Measurements from ENCODE around the gene LOXHD1. TPM values are rescaled to one million over a fixed set of nuclear protein-coding genes. Genes with fewer than 3 reads are reported as not detected.

The LOXHD1 gene
- total and polyA plus RNA-seq, 5 donors, result 0.15 to 0.54 (median 0.31) TPM

DNA sequence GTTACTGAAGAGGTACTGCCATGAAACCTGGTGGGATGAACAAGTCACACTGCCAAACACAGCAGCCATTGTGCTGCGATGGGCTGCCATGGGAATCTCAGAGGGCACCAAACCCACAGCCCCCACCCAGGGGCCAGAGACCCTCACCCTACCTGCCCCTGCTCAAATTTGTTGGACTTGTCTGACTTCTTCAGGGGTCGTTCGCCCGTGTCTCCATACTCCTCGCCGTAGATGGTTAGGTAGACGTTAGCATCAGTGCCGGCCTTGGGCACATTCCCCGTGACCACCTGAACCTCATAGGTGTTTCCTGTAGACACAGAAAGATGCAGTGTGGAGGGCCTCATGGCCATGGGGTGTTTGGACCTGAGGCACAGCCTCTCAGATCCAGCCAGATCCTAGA lies 97.7 kb downstream of the LOXHD1 start:
- Histone ChIP-seq H3K27me3 (ENCODE audit: control insufficient read depth, insufficient read depth) (no peaks in the 10 kb centered on the region), H3K9me3 (ENCODE audit: control insufficient read depth, low read length) (no peaks in the 10 kb centered on the region), H3K27ac (ENCODE audit: low read length) (no peak overlapping the region), H3K4me1 (ENCODE audit: control insufficient read depth, insufficient read depth, low read length) (no peaks in the 10 kb centered on the region), H3K4me3 (ENCODE audit: low read length) (no peak overlapping the region)
- intact Hi-C loops (cut with DNase I), result loop anchor here in 2 of 4 donors (5.0 to 10.0 kb wide), 2 partner anchors 96 to 98 kb away; partner anchors contain the start of gene LOXHD1 (in 2 of the 2)
- ATAC-seq (no peak), DNase-seq (no peak)
- WGBS, result 96% methylated on average over 9 of the region's 9 CpGs

DNA sequence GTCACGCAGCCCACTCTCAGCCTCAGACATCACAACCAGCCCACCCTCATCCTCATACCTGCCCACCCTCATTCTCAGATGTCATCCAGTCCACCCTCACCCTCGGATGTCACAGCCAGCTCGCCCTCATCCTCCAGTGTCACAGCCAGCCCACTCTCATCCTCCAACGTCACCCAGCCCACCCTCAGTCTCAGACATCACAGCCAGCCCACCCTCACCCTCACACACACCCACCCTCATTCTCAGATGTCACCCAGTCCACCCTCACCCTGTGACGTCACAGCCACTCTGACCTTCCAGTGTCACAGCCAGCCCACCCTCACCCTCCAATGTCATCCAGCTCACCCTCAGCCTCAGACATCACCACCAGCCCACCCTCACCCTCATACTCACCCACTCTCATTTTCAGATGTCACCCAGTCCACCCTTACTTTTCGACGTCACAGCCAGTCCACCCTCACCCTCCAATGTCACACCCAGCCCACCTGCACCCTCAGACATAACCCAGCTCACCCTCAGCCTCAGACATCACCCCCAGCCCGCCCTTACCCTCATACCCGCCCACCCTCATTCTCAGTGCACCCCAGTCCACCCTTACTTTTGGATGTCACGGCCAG lies 100.3 kb downstream of the LOXHD1 start:
- ATAC-seq, result no peak
- no peaks in the 10 kb centered on the region for H3K4me1 ChIP-seq (ENCODE audit: control insufficient read depth, insufficient read depth, low read length)
- H3K4me3 ChIP-seq (ENCODE audit: low read length), result no peak overlapping the region
- WGBS, result 91% methylated on average over 10 of the region's 10 CpGs
- intact Hi-C loops (cut with DNase I), result loop anchor here in 3 of 4 donors (2.0 to 10.0 kb wide), 3 partner anchors 98 to 102 kb away; partner anchors contain the start of gene LOXHD1 (in 2 of the 3)
- no peak overlapping the region for H3K27ac ChIP-seq (ENCODE audit: low read length)
- H3K9me3 ChIP-seq (ENCODE audit: control insufficient read depth, low read length), result no peaks in the 10 kb centered on the region
- no peak for DNase-seq
- no peaks in the 10 kb centered on the region for H3K27me3 ChIP-seq (ENCODE audit: control insufficient read depth, insufficient read depth)

GRCh38 chr18:46555724-46556123 lies 101.3 kb downstream of the LOXHD1 start:
- H3K9me3 ChIP-seq (ENCODE audit: control insufficient read depth, low read length), result no peaks in the 10 kb centered on the region
- H3K27me3 ChIP-seq (ENCODE audit: control insufficient read depth, insufficient read depth), result no peaks in the 10 kb centered on the region
- peak; percentile 61 to 76 for ATAC-seq
- intact Hi-C loops (cut with DNase I), result loop anchor here in 3 of 4 donors (2.0 to 10.0 kb wide), 3 partner anchors 99 to 103 kb away; partner anchors contain the start of gene LOXHD1 (in 2 of the 3)
- no peak overlapping the region for H3K27ac ChIP-seq (ENCODE audit: low read length)
- peak in 1 of 3 donors; percentile 65 for DNase-seq
- no peak overlapping the region for H3K4me3 ChIP-seq (ENCODE audit: low read length)
- 62% methylated on average over 4 of the region's 4 CpGs for WGBS
- H3K4me1 ChIP-seq (ENCODE audit: control insufficient read depth, insufficient read depth, low read length), result no peaks in the 10 kb centered on the region

- ATAC-seq (no peak), DNase-seq (no peak)
- H3K4me1 ChIP-seq (ENCODE audit: control insufficient read depth, insufficient read depth, low read length), result no peaks in the 10 kb centered on the region
- no peak overlapping the region for H3K27ac ChIP-seq (ENCODE audit: low read length)
- intact Hi-C loops (cut with DNase I), result loop anchor here in 2 of 4 donors (5.0 to 10.0 kb wide), 2 partner anchors 100 to 102 kb away; partner anchors contain the start of gene LOXHD1 (in 2 of the 2)
- 64% methylated on average over 2 of the region's 2 CpGs for whole genome bisulfite sequencing
- H3K27me3 ChIP-seq (ENCODE audit: control insufficient read depth, insufficient read depth), result no peaks in the 10 kb centered on the region
- no peaks in the 10 kb centered on the region for H3K9me3 ChIP-seq (ENCODE audit: control insufficient read depth, low read length)
- no peak overlapping the region for H3K4me3 ChIP-seq (ENCODE audit: low read length)
These were observed 101.8 kb downstream of the LOXHD1 start for GRCh38 chr18:46555213-46555612.

GRCh38 chr18:46554406-46555080 lies 102.5 kb downstream of the LOXHD1 start:
- no peaks in the 10 kb centered on the region for H3K4me1 ChIP-seq (ENCODE audit: control insufficient read depth, insufficient read depth, low read length)
- DNase-seq, result no peak
- no peak overlapping the region for H3K4me3 ChIP-seq (ENCODE audit: low read length)
- intact Hi-C loops (cut with DNase I), result loop anchor here in 2 of 4 donors (5.0 to 10.0 kb wide), 2 partner anchors 100 to 103 kb away; partner anchors contain the start of gene LOXHD1 (in 2 of the 2)
- no peaks in the 10 kb centered on the region for H3K27me3 ChIP-seq (ENCODE audit: control insufficient read depth, insufficient read depth)
- no peak for ATAC-seq
- 92% methylated on average over 2 of the region's 2 CpGs for WGBS
- H3K9me3 ChIP-seq (ENCODE audit: control insufficient read depth, low read length), result no peaks in the 10 kb centered on the region
- no peak overlapping the region for H3K27ac ChIP-seq (ENCODE audit: low read length)

- DNase-seq (no peak), ATAC-seq (no peak)
- intact Hi-C loops (cut with DNase I), result loop anchor here in 1 of 4 donors (10.0 kb wide), 1 partner anchor 104 kb away; the partner anchor contains the start of gene LOXHD1
- no peaks in the 10 kb centered on the region for H3K4me1 ChIP-seq (ENCODE audit: control insufficient read depth, insufficient read depth, low read length)
- no peaks in the 10 kb centered on the region for H3K27me3 ChIP-seq (ENCODE audit: control insufficient read depth, insufficient read depth)
- 90% methylated on average over 2 of the region's 2 CpGs for WGBS
- H3K27ac ChIP-seq (ENCODE audit: low read length), result no peak overlapping the region
- H3K4me3 ChIP-seq (ENCODE audit: low read length), result no peak overlapping the region
- no peaks in the 10 kb centered on the region for H3K9me3 ChIP-seq (ENCODE audit: control insufficient read depth, low read length)
These were observed 106.4 kb downstream of the LOXHD1 start for GRCh38 chr18:46550609-46551008.

- H3K27ac ChIP-seq (ENCODE audit: low read length), result no peak overlapping the region
- ATAC-seq (no peak), DNase-seq (no peak)
- no peak overlapping the region for H3K4me3 ChIP-seq (ENCODE audit: low read length)
- H3K9me3 ChIP-seq (ENCODE audit: control insufficient read depth, low read length), result no peaks in the 10 kb centered on the region
- H3K4me1 ChIP-seq (ENCODE audit: control insufficient read depth, insufficient read depth, low read length), result no peaks in the 10 kb centered on the region
- intact Hi-C loops (cut with DNase I), result no loop called here
- H3K27me3 ChIP-seq (ENCODE audit: control insufficient read depth, insufficient read depth), result no peaks in the 10 kb centered on the region
- 31% methylated on average over 1 of the region's 1 CpG for WGBS
These were observed 109.5 kb downstream of the LOXHD1 start for GRCh38 chr18:46547520-46547919.

DNA sequence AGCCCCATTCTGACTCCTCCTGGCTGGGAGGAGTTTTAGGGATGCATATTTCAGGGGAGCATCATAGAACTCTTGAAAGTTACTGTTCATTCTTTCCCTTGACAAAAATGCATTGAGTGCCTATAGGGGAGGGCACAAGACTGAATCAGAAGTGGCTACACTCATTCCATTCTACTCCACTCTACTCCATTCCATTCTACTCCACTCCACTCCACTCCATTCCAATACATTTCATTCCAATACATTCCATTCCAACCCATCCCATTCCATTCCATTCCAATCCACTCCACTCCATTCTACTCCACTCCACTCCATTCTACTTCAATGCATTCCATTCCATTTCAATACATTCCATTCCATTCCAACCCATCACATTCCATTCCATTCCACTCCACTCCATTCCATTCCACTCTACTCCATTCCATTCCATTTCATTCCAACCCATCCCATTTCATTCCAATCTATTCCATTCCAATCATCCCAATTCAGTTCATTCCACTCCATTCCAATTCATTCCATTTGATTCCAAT lies 110.8 kb downstream of the LOXHD1 start:
- no peak for ATAC-seq
- intact Hi-C loops (cut with DNase I), result no loop called here

GRCh38 chr18:46542545-46542944 lies 114.5 kb downstream of the LOXHD1 start:
- no peak for DNase-seq
- intact Hi-C loops (cut with DNase I), result no loop called here
- 55% methylated on average over 5 of the region's 5 CpGs for WGBS
- Histone ChIP-seq H3K9me3 (ENCODE audit: control insufficient read depth, low read length) (no peaks in the 10 kb centered on the region), H3K4me3 (ENCODE audit: low read length) (no peak overlapping the region), H3K27me3 (ENCODE audit: control insufficient read depth, insufficient read depth) (no peaks in the 10 kb centered on the region), H3K4me1 (ENCODE audit: control insufficient read depth, insufficient read depth, low read length) (no peaks in the 10 kb centered on the region), H3K27ac (ENCODE audit: low read length) (no peak overlapping the region)
- no peak for ATAC-seq

More for the DNA sequence above, 110.8 kb downstream of the LOXHD1 start:
- H3K9me3 ChIP-seq (ENCODE audit: control insufficient read depth, low read length), result no peaks in the 10 kb centered on the region
- H3K27me3 ChIP-seq (ENCODE audit: control insufficient read depth, insufficient read depth), result no peaks in the 10 kb centered on the region
- H3K4me3 ChIP-seq (ENCODE audit: low read length), result no peak overlapping the region
- no peak overlapping the region for H3K27ac ChIP-seq (ENCODE audit: low read length)
- DNase-seq, result no peak
- no peaks in the 10 kb centered on the region for H3K4me1 ChIP-seq (ENCODE audit: control insufficient read depth, insufficient read depth, low read length)

DNA sequence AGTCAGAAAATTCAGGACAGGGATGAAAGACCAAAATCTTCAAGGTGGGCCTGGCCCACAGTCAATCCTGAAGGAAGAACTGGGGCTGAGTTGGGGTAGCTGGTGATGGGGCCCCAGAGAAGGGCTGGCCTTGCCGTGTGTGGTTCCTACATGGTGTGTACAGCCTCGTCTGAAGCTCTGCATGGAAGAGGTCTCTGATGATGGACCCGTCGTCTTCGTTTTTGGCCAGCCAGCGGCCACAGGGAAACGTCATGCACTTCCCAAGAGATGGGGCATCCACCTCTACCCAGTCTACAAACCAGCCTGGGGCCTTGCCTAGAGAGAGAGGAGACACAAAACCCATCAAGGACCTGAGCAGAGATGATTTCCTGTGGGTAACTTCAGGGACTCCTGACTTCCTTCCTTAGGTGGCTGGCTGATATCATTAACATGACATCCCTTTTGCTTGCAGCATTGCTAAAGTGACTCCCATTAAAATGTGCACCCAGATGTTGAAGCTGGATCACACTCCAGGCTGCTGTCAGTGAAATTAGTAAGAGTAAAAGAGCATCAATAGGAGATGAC lies 115.3 kb downstream of the LOXHD1 start:
- ATAC-seq (no peak), DNase-seq (no peak)
- H3K27ac ChIP-seq (ENCODE audit: low read length), result no peak overlapping the region
- H3K9me3 ChIP-seq (ENCODE audit: control insufficient read depth, low read length), result no peaks in the 10 kb centered on the region
- intact Hi-C loops (cut with DNase I), result no loop called here
- H3K27me3 ChIP-seq (ENCODE audit: control insufficient read depth, insufficient read depth), result no peaks in the 10 kb centered on the region
- no peaks in the 10 kb centered on the region for H3K4me1 ChIP-seq (ENCODE audit: control insufficient read depth, insufficient read depth, low read length)
- no peak overlapping the region for H3K4me3 ChIP-seq (ENCODE audit: low read length)
- WGBS, result 75% methylated on average over 7 of the region's 7 CpGs

GRCh38 chr18:46538376-46538775 lies 118.6 kb downstream of the LOXHD1 start:
- no peak overlapping the region for H3K27ac ChIP-seq (ENCODE audit: low read length)
- no peak overlapping the region for H3K4me3 ChIP-seq (ENCODE audit: low read length)
- ATAC-seq (no peak), DNase-seq (no peak)
- no peaks in the 10 kb centered on the region for H3K27me3 ChIP-seq (ENCODE audit: control insufficient read depth, insufficient read depth)
- H3K4me1 ChIP-seq (ENCODE audit: control insufficient read depth, insufficient read depth, low read length), result no peaks in the 10 kb centered on the region
- WGBS, result 71% methylated on average over 3 of the region's 3 CpGs
- intact Hi-C loops (cut with DNase I), result no loop called here
- no peaks in the 10 kb centered on the region for H3K9me3 ChIP-seq (ENCODE audit: control insufficient read depth, low read length)
